ENCODE measurements around the gene DNAI7.

The DNAI7 gene

DNA sequence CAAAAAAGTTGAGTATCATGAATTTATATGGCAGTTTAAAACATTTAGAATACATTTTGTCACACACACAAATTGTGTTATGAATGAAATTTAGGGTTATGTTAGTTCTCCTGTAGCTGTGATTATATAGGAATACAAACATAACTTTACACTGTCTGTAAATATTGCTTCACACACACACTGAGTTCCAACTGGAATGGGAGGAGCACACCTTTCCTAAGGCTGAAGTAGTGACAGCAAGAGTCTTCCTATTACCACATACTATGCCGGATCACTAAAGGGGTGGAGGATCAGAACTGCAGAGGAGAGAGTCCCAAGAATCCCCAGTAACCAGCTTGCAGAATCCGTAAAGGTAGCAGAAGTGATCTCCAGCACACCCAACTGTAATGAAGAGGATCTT, 63.7 kb downstream of the DNAI7 start:
- H3K4me3 ChIP-seq (ENCODE audit: low read depth in 1 of 2, low read length in 2 of 2): no peak overlapping the region
- H3K27ac ChIP-seq (ENCODE audit: low read depth, low read length): no peak overlapping the region
- no peaks in the 10 kb centered on the region for H3K9me3 ChIP-seq (ENCODE audit: control insufficient read depth in 1 of 2, low read length in 2 of 2)
- no peaks in the 10 kb centered on the region for H3K4me1 ChIP-seq (ENCODE audit: control insufficient read depth in 1 of 2, insufficient read depth in 2 of 2, low read length in 2 of 2)
- H3K27me3 ChIP-seq (ENCODE audit: control insufficient read depth in 1 of 2, insufficient read depth in 2 of 2, low read length in 2 of 2): no peaks in the 10 kb centered on the region
- no peak overlapping the region for H3K9ac ChIP-seq (ENCODE audit: low read depth in 1 of 2, low read length in 2 of 2)
- H3K36me3 ChIP-seq (ENCODE audit: control insufficient read depth in 1 of 2, insufficient read depth in 2 of 2, low read length in 2 of 2): no peaks in the 10 kb centered on the region

DNA sequence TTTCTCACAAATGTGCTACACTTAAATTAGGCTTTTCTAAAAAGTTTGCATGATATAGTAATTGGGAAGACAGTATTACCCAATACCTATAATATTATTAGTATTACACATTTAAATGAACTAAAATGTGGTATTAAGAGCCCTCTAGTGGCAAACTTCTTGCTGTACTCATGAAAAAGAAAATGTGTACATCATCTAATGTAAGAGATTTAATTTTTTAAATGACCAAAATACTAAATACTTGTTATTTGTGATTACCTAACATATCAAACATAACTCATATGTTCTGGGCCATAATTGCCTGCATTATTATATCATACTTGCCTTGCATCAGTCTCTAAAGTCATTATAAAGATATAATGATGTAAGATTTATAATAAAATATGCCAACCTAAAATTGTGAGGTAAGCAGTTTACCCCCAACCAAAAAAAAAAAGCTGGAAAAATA, 64.2 kb downstream of the DNAI7 start:
- no peak overlapping the region for H3K9ac ChIP-seq (ENCODE audit: low read depth in 1 of 2, low read length in 2 of 2)

DNA sequence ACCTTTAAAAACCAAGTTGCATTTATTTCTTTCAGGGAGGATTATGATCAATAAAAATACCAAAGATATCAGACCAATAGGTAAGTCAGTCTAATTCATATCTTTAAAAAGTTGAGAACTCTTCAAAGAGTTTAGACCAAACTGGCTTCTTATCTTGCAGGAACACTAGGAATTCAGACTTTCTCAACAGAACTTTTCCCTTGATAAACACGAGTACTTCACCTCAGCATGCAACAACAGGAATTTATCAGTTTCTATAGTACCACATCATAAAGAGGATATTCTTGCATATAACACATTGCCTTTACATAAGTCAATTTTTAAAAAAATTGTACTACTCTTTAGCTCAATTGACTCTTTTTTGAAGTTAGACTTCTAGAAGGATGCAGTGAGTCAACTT, 68.2 kb downstream of the DNAI7 start:
- Histone ChIP-seq H3K36me3 (ENCODE audit: control insufficient read depth in 1 of 2, insufficient read depth in 2 of 2, low read length in 2 of 2) (no peaks in the 10 kb centered on the region), H3K9ac (ENCODE audit: low read depth in 1 of 2, low read length in 2 of 2) (no peak overlapping the region), H3K27ac (ENCODE audit: low read depth, low read length) (no peak overlapping the region), H3K27me3 (ENCODE audit: control insufficient read depth in 1 of 2, insufficient read depth in 2 of 2, low read length in 2 of 2) (no peaks in the 10 kb centered on the region), H3K4me3 (ENCODE audit: low read depth in 1 of 2, low read length in 2 of 2) (no peak overlapping the region), H3K4me1 (ENCODE audit: control insufficient read depth in 1 of 2, insufficient read depth in 2 of 2, low read length in 2 of 2) (no peaks in the 10 kb centered on the region), H3K9me3 (ENCODE audit: control insufficient read depth in 1 of 2, low read length in 2 of 2) (no peaks in the 10 kb centered on the region)

More for the DNA sequence above, 64.2 kb downstream of the DNAI7 start:
- Histone ChIP-seq H3K9me3 (ENCODE audit: control insufficient read depth in 1 of 2, low read length in 2 of 2) (no peaks in the 10 kb centered on the region), H3K36me3 (ENCODE audit: control insufficient read depth in 1 of 2, insufficient read depth in 2 of 2, low read length in 2 of 2) (no peaks in the 10 kb centered on the region), H3K4me1 (ENCODE audit: control insufficient read depth in 1 of 2, insufficient read depth in 2 of 2, low read length in 2 of 2) (no peaks in the 10 kb centered on the region), H3K27ac (ENCODE audit: low read depth, low read length) (no peak overlapping the region), H3K4me3 (ENCODE audit: low read depth in 1 of 2, low read length in 2 of 2) (no peak overlapping the region), H3K27me3 (ENCODE audit: control insufficient read depth in 1 of 2, insufficient read depth in 2 of 2, low read length in 2 of 2) (no peaks in the 10 kb centered on the region)

DNA sequence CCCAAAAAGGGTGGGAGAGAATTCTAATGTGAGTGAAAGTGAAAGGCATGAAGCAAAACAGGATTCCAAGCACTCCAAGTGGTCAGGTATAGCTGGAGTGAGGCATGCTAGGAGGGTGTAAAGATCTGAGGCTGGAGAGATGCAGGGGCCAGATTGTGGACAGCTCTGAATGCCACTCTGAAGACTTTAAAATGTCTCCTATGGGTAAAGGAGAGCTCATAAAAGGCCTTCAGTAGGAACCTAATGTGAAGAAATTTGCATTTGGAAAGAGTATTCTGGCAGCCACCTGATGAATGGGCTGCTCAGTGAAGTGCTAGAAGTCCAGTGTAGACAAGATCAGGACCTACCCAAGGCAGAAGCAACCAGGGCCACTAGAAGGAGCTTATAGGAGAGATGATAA, 68.9 kb downstream of the DNAI7 start:
- H3K27me3 ChIP-seq (ENCODE audit: control insufficient read depth in 1 of 2, insufficient read depth in 2 of 2, low read length in 2 of 2): no peaks in the 10 kb centered on the region
- no peaks in the 10 kb centered on the region for H3K36me3 ChIP-seq (ENCODE audit: control insufficient read depth in 1 of 2, insufficient read depth in 2 of 2, low read length in 2 of 2)
- no peak overlapping the region for H3K9ac ChIP-seq (ENCODE audit: low read depth in 1 of 2, low read length in 2 of 2)
- H3K27ac ChIP-seq (ENCODE audit: low read depth, low read length): no peak overlapping the region
- H3K4me1 ChIP-seq (ENCODE audit: control insufficient read depth in 1 of 2, insufficient read depth in 2 of 2, low read length in 2 of 2): no peaks in the 10 kb centered on the region
- H3K4me3 ChIP-seq (ENCODE audit: low read depth in 1 of 2, low read length in 2 of 2): no peak overlapping the region
- no peaks in the 10 kb centered on the region for H3K9me3 ChIP-seq (ENCODE audit: control insufficient read depth in 1 of 2, low read length in 2 of 2)

DNA sequence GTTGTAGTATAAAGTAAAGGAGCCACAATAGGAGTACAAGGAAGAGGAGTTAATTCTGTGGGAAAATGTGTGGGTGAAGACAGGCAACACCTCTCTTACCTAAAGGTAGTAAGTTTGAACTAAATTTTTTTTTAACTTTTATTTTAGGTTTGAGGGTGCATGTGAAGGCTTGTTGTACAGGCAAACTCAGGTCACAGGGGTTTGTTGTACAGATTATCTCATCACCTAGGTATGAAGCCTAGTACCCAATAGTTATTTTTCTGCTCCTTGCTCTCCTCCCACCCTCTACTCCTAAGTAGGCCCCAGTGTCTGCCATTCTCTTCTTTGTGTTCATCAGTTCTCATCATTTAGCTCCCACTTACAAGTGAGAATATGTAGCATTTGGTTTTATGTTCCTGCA, 70.5 kb downstream of the DNAI7 start:
- Histone ChIP-seq H3K36me3 (ENCODE audit: control insufficient read depth in 1 of 2, insufficient read depth in 2 of 2, low read length in 2 of 2) (no peaks in the 10 kb centered on the region), H3K9ac (ENCODE audit: low read depth in 1 of 2, low read length in 2 of 2) (no peak overlapping the region), H3K27me3 (ENCODE audit: control insufficient read depth in 1 of 2, insufficient read depth in 2 of 2, low read length in 2 of 2) (no peaks in the 10 kb centered on the region), H3K27ac (ENCODE audit: low read depth, low read length) (no peak overlapping the region), H3K9me3 (ENCODE audit: control insufficient read depth in 1 of 2, low read length in 2 of 2) (no peaks in the 10 kb centered on the region), H3K4me1 (ENCODE audit: control insufficient read depth in 1 of 2, insufficient read depth in 2 of 2, low read length in 2 of 2) (no peaks in the 10 kb centered on the region), H3K4me3 (ENCODE audit: low read depth in 1 of 2, low read length in 2 of 2) (no peak overlapping the region)

DNA sequence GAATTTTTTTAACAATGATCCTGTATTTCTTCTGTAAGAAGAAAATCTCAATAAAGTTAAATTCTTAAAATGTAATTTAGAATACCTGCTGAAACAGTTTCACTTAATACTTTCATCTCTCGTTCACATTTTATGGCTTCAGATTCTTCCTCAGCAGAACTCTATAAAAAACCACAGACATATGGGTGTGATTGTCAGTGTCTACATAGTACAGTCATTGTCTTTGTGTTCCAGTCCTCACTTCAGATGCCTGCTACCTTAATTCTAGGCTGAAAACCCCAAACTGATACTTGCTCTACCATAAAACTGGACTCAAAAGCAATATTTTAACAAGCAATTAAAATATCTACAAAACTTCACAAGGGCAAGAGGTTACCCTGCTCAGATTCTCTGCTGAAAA, 71.8 kb downstream of the DNAI7 start:
- Histone ChIP-seq H3K27ac (ENCODE audit: low read depth, low read length) (no peak overlapping the region), H3K36me3 (ENCODE audit: control insufficient read depth in 1 of 2, insufficient read depth in 2 of 2, low read length in 2 of 2) (no peaks in the 10 kb centered on the region), H3K4me3 (ENCODE audit: low read depth in 1 of 2, low read length in 2 of 2) (no peak overlapping the region), H3K27me3 (ENCODE audit: control insufficient read depth in 1 of 2, insufficient read depth in 2 of 2, low read length in 2 of 2) (no peaks in the 10 kb centered on the region), H3K9me3 (ENCODE audit: control insufficient read depth in 1 of 2, low read length in 2 of 2) (no peaks in the 10 kb centered on the region), H3K4me1 (ENCODE audit: control insufficient read depth in 1 of 2, insufficient read depth in 2 of 2, low read length in 2 of 2) (no peaks in the 10 kb centered on the region), H3K9ac (ENCODE audit: low read depth in 1 of 2, low read length in 2 of 2) (no peak overlapping the region)

DNA sequence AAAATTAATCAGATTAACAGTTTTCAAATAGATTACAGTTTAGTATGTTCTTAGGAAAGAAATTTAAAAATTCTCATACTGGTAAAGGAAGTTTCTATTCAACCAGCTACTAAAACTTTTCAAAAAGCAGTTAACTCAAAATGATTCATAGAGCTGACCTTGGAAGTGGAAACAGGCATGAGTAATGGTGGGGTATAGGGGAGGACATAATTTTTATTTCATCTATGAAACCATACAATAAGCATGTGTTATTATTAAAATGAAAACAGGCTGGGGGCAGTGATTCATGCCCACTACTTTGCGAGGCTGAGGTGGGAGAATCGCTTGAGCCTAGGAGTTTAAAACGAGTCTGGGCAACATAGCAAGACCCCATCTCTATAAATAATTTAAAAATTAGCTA, 73.0 kb downstream of the DNAI7 start:
- no peak overlapping the region for H3K27ac ChIP-seq (ENCODE audit: low read depth, low read length)

DNA sequence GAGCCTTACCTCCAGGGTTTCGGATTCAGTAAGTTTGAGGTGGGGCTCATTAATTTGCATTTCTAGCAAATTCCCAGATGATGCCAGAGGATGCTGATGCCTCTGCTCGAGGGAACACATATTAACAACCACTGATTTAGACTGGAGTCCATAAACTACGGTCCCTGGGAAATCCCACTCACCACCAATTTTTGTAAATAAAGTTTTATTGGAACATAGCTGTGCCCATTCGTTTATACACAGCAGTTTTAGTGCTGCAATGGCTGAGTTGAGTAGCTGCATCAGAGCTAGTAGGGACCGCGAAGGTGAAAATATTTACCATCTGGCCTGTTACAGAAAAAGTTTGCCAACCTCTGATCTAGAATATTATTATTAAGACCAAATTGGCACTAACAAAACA, 73.8 kb downstream of the DNAI7 start:
- Histone ChIP-seq H3K4me3 (ENCODE audit: low read depth in 1 of 2, low read length in 2 of 2) (no peak overlapping the region), H3K36me3 (ENCODE audit: control insufficient read depth in 1 of 2, insufficient read depth in 2 of 2, low read length in 2 of 2) (no peaks in the 10 kb centered on the region), H3K27me3 (ENCODE audit: control insufficient read depth in 1 of 2, insufficient read depth in 2 of 2, low read length in 2 of 2) (no peaks in the 10 kb centered on the region), H3K9ac (ENCODE audit: low read depth in 1 of 2, low read length in 2 of 2) (no peak overlapping the region), H3K27ac (ENCODE audit: low read depth, low read length) (no peak overlapping the region), H3K4me1 (ENCODE audit: control insufficient read depth in 1 of 2, insufficient read depth in 2 of 2, low read length in 2 of 2) (no peaks in the 10 kb centered on the region), H3K9me3 (ENCODE audit: control insufficient read depth in 1 of 2, low read length in 2 of 2) (no peaks in the 10 kb centered on the region)

More for the DNA sequence above, 73.0 kb downstream of the DNAI7 start:
- Histone ChIP-seq H3K36me3 (ENCODE audit: control insufficient read depth in 1 of 2, insufficient read depth in 2 of 2, low read length in 2 of 2) (no peaks in the 10 kb centered on the region), H3K9ac (ENCODE audit: low read depth in 1 of 2, low read length in 2 of 2) (no peak overlapping the region), H3K27me3 (ENCODE audit: control insufficient read depth in 1 of 2, insufficient read depth in 2 of 2, low read length in 2 of 2) (no peaks in the 10 kb centered on the region), H3K4me1 (ENCODE audit: control insufficient read depth in 1 of 2, insufficient read depth in 2 of 2, low read length in 2 of 2) (no peaks in the 10 kb centered on the region), H3K9me3 (ENCODE audit: control insufficient read depth in 1 of 2, low read length in 2 of 2) (no peaks in the 10 kb centered on the region), H3K4me3 (ENCODE audit: low read depth in 1 of 2, low read length in 2 of 2) (no peak overlapping the region)

DNA sequence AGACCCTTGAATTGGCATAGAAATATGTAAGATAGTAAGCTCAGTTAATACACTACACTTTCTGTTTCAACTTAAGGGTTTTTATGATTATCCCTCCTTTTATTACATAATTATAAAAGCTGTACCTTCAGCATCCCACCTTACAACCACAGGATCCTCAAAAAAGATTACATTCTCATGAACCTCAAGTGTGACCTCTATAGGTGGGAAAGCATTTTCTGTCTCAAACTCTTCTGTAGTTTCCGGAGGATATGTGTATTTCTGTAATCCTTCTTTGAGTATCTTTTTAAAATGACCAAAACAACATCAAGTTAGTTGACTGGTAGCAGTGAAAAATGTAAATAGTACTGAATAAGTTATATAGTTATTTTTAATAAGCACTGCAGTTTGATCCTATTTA, 75.9 kb downstream of the DNAI7 start:
- H3K36me3 ChIP-seq (ENCODE audit: control insufficient read depth in 1 of 2, insufficient read depth in 2 of 2, low read length in 2 of 2): no peaks in the 10 kb centered on the region
- no peaks in the 10 kb centered on the region for H3K4me1 ChIP-seq (ENCODE audit: control insufficient read depth in 1 of 2, insufficient read depth in 2 of 2, low read length in 2 of 2)
- no peak overlapping the region for H3K9ac ChIP-seq (ENCODE audit: low read depth in 1 of 2, low read length in 2 of 2)
- H3K27me3 ChIP-seq (ENCODE audit: control insufficient read depth in 1 of 2, insufficient read depth in 2 of 2, low read length in 2 of 2): no peaks in the 10 kb centered on the region
- no peak overlapping the region for H3K4me3 ChIP-seq (ENCODE audit: low read depth in 1 of 2, low read length in 2 of 2)
- H3K27ac ChIP-seq (ENCODE audit: low read depth, low read length): no peak overlapping the region
- no peaks in the 10 kb centered on the region for H3K9me3 ChIP-seq (ENCODE audit: control insufficient read depth in 1 of 2, low read length in 2 of 2)

DNA sequence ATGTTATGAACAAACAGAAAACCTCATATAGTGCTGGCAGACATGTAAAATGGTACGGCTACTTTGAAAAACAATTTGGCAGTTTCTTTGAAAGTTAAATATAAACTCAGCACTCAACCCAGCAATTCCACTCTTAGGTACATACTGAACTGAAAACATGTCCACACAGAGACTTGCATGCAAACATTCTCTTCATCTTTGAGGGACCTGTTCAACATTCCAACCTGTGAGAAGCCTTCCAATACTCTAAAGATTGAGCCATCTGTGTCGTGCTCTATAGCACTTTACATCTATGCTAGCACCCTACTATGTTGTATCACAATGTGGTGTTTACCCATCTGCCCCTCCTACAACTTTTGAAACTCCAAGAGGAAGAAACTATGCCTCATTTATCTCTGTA, 79.3 kb downstream of the DNAI7 start:
- Histone ChIP-seq H3K4me3 (ENCODE audit: low read depth in 1 of 2, low read length in 2 of 2) (no peak overlapping the region), H3K9ac (ENCODE audit: low read depth in 1 of 2, low read length in 2 of 2) (no peak overlapping the region), H3K9me3 (ENCODE audit: control insufficient read depth in 1 of 2, low read length in 2 of 2) (no peaks in the 10 kb centered on the region), H3K27ac (ENCODE audit: low read depth, low read length) (no peak overlapping the region), H3K4me1 (ENCODE audit: control insufficient read depth in 1 of 2, insufficient read depth in 2 of 2, low read length in 2 of 2) (no peaks in the 10 kb centered on the region), H3K27me3 (ENCODE audit: control insufficient read depth in 1 of 2, insufficient read depth in 2 of 2, low read length in 2 of 2) (no peaks in the 10 kb centered on the region), H3K36me3 (ENCODE audit: control insufficient read depth in 1 of 2, insufficient read depth in 2 of 2, low read length in 2 of 2) (no peaks in the 10 kb centered on the region)

DNA sequence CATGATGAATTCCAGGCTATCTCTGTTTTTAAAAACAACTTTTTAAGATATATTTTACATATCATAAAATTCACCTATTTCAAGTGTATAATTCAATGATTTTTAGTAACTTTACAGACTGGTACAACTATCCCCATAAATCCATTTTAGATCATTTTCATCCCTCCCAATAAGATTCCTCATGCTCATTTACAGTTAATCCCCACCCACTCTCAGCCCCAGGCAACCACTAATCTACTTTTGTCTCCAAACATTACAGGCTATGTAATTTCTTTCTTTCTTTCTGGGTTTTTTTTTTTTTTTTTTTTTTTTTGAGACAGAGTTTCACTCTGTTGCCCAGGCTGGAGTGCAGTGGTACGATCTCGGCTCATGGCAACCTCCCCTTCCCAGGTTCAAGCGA, 81.3 kb downstream of the DNAI7 start:
- H3K36me3 ChIP-seq (ENCODE audit: control insufficient read depth in 1 of 2, insufficient read depth in 2 of 2, low read length in 2 of 2): no peaks in the 10 kb centered on the region
- H3K27me3 ChIP-seq (ENCODE audit: control insufficient read depth in 1 of 2, insufficient read depth in 2 of 2, low read length in 2 of 2): no peaks in the 10 kb centered on the region
- no peak overlapping the region for H3K9ac ChIP-seq (ENCODE audit: low read depth in 1 of 2, low read length in 2 of 2)
- no peaks in the 10 kb centered on the region for H3K9me3 ChIP-seq (ENCODE audit: control insufficient read depth in 1 of 2, low read length in 2 of 2)
- no peak overlapping the region for H3K27ac ChIP-seq (ENCODE audit: low read depth, low read length)
- no peaks in the 10 kb centered on the region for H3K4me1 ChIP-seq (ENCODE audit: control insufficient read depth in 1 of 2, insufficient read depth in 2 of 2, low read length in 2 of 2)
- no peak overlapping the region for H3K4me3 ChIP-seq (ENCODE audit: low read depth in 1 of 2, low read length in 2 of 2)

Data from duodenal mucosa (tissue), 2 donors.